ENCODE measurements around the gene PDAP1. TPM values are rescaled to one million over a fixed set of nuclear protein-coding genes. Genes with fewer than 3 reads are reported as not detected.
A peak's percentile ranks its signal among the peaks of the same experiment; 100 is the strongest.
"Not testable (repeated sequence)": the region's sequence is repeated elsewhere in the genome, so short reads cannot be mapped to it uniquely, and the experiment has no call there.

PDAP1 gene
- total RNA-seq, 1 donor from 2014 or later = 14.3 TPM

DNA sequence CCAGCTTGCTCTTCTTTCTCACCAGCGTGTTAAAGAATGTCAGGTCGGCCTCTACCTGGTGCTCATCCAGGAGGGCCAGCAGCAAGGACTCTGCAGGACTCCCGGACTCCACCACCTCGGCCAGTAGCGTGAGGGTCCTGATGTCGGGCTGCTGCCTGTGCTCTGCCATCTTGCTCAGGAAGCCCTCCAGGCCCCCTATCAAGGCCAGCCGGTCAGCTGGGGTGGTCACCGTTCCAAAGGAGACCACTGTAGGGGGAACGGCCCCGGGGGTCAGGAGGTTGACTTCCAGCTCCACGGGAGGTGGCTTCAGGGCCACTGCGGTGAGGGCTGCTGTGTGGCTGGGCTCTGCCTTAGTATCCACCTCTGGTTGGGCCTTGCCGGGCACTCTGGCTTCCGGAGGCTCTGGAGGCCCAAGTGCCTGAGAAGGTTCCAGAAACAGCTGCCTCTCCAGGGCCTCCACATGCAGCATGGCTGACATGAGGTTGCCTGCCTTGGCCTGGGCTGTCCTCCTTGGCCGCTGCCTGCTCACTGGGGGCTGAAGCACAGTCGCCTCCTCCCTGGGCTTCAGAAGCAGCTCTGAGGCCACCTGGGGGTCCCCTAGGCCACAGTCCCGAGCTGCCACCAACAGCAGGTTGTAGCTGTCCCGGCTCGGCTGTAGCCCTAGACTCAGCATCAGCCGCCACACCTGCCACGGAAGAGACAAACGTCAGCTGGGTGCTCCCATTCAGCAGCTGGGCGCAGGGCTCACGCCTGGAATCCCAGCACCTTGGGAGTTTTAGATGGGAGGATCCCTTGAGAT, 16.7 kb upstream of the PDAP1 start:
- DNase-seq = no peak

DNA sequence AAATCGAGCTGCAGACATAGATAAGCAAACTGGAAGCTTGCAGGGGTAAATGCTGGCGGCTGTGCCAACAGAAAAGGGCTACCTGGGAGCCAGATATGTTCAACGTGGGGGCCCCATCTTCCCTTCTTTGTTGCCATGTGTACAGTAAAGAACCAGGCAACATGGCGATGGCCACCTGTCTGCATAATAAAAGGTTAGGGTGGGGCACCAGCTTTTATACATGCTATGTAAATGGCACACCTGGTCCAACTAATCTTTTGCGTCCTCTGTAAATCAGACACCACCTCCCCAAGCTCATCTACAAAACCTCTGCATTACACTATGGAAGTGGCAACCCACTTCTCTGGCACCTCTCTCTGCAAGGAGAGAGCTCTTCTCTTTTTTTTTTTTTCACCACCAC, 14.2 kb upstream of the PDAP1 start:
- DNase-seq = no peak

DNA sequence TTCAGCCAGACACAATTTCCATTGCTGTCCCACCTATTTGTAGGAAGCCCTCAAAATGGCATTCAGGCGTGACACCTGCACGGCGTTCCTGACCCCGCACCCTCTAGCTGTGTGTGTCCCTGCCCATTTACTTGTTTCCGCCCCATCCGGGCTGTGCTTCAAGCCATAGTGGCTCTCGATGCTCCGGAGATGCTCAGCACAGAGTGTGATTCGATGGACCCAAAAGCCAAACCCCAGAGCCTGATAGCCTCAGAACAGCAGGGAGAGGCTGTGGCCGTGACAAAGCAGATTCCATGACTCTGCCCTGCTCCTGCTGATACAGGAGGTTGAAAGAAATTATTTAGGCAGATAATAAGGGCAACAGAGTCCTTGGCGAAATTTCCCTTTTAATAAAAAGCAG, 13.8 kb upstream of the PDAP1 start:
- DNase-seq = no peak

DNA sequence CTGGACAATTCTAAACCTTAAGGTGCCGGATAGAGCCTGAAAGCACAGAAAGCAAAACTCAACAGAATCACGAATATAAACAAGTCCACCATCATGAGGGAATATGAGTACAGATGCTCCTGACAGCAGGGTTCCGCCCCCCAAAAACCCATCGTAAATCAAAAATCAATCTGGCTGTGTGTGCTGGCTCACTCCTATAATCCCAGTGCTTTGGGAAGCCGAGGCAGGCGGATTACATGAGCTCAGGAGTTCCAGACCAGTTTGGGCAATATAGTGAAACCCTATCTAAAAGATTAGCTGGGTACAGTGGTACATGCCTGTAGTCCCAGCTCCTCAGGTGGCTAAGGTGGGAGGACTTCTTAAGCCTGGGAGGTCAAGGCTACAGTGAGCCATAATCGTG, 12.6 kb upstream of the PDAP1 start:
- no peak for DNase-seq

DNA sequence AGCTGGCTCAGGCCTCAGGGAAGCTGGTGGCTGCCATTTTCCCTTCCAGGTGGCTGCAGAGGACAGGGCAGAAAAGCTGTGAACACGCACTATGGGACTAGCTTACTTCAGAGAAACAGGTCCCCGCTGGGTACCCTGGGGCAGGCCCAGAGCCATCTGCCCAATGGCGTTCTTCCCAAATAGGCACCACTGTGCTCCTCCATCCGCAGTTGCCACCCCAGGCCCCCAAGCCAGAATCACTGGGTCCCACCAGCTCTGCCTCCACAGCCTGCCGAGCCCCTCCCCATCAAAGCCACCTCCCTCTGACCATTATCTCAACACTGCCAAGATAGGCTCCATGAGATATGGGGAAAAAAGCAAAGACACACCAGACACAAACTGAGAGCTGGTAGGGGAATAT, 11.8 kb upstream of the PDAP1 start:
- no peak for DNase-seq

DNA sequence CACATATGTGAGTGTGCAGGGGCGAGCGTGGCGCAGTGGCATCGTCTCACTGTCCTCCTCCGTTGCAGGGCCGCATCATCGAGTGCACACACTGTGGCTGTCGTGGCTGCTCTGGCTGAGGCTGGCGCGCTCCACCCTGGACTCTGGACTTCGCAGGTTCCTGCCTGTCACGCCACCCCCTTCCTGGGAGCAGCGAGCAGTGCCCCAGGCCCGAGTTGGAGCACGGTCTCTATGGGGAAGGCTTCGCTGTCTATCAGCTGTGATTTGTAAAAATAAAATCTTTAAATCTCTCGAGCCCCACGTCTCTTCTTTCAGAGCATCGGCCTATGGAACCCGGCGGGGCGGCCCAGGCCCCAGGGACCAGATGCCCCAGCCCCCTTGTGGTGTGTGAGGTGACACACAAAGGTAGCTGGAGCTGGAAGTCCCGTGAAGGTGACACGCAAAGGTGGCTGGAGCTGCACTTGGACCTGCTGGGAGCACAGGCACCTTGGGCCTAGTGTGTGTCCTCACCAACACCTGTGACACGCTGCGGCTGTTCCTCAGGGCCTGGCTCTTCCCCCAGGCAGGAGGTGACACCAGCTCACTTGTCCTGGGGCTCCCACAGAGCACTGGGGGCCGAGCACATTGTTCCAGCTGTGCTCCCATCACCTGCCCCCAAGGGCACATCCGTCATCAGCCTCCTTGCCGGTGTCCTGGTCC, 11.1 kb upstream of the PDAP1 start:
- DNase-seq = no peak

DNA sequence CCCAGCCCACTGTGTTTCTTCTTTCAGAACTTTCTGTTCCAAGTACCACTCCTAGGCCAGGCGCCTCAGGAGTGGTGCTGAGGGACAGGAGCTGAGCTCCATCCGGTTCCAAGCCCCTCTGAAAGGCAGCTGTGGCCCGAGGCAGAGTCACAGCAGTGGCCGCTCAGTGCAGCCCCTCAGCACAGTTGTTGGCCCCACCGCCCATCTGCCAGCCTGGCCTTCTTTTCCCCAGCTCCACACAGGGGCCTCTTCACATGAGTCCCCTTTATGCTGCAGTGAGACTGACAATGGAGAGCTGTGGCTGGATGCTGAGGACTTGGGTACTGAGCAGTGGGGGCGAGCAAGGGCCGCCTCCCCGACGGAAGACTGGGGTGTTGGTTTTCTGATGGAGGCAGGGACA, 9.9 kb upstream of the PDAP1 start:
- no peak for DNase-seq

DNA sequence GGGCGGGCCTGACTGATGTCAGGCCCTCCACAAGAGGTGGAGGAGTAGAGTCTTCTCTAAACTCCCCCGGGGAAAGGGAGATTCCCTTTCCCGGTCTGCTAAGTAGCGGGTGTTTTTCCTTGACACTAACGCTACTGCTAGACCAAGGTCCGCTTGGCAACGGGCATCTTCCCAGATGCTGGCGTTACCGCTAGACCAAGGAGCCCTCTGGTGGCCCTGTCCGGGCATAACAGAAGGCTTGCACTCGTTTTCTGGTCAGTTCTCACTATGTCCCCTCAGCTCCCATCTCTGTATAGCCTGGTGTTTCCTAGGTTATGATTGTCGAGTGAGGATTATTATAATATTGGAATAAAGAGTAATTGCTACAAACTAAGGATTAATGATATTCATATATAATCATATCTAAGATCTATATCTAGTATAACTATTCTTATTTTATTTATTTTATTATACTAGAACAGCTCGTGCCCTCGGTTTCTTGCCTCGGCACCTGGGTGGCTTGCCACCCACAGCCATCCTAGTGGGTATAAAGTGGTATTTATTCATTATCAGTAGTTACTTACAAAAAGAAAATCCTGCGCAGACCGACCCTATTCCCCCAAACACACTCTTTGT, 7.2 kb upstream of the PDAP1 start:
- not testable (repeated sequence) for DNase-seq

DNA sequence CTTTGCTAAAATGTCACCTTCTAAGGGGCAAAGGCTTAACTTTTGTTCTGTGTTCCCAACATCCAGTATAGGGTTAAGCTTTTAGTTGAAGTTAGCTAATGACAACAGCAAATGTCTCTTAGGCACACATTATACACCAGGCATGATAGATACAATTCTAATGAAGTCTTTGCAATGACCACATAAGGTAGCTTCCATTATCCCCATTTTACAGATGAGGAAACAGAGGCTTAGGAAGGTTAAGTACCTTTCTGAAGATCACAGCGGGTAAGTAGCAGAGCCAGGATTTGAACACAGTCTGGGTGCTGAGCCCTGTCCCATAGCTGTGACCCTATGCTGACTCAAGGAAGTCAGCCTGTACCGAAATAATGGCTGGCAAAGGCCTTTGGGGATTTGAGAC, 2.2 kb upstream of the PDAP1 start:
- DNase-seq = no peak

DNA sequence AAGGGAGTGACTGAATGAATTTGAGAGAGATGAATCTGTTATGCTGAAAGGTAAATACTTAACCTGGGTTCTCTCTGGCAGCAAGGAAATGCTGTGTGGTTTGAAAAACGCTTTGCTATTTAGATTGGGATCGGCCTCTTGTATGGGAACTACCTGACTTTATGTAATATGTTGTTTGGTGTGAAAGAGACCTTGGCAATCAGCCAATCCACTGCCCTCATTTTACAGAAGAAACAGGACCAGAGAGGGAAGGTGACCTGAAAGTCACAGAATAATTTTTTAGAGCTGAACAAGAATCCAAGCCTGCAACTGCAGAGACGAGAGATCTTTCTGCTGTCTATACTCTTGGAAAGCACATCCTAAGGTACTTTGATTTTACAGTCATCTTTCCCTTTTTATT, 1.4 kb upstream of the PDAP1 start:
- no peak for DNase-seq

DNA sequence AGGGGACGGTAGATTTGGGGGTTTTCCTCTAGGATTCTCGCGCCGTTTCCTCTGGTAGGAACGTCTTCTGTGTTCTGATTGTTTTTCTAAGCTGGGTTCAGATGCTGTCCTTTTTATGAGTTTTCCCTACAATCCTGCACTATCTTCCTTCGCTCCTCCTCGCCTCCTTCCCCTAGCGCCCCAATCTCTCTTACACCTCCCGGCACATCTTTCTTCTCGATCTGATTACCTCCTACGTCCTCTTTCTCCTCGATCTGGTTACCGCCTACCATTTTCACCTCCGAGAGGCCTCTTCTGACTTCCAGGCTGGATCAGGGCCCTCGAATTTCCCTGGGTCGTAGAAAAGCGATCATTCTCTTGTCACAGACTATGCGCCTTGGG, 785 bp upstream of the PDAP1 start:
- peak; percentile 30 for DNase-seq

DNA sequence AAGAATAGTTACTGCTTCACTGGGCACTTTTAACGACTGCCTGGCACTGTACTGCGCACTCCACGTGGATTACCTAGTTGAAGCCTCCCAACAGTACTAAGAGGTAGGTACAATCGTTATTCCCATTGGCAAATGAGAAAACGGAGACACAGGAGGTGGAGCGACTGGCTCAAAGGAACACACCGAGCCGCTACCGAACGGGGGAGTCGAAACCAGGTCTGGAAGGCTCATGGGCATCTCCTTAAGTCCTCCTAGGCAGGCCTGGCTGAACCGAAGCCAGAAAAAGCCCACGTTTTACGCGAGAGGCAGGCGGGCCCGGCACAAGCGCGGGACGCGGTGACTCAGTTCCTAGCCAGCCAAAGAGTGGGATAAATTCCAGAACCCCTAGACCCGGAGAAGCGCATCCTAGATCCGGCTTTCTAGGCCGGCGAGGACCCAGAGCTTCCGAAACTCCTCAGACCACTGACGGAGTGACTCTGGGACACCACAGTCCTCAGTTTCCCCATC, 472 bp downstream of the PDAP1 start:
- no peak for DNase-seq

DNA sequence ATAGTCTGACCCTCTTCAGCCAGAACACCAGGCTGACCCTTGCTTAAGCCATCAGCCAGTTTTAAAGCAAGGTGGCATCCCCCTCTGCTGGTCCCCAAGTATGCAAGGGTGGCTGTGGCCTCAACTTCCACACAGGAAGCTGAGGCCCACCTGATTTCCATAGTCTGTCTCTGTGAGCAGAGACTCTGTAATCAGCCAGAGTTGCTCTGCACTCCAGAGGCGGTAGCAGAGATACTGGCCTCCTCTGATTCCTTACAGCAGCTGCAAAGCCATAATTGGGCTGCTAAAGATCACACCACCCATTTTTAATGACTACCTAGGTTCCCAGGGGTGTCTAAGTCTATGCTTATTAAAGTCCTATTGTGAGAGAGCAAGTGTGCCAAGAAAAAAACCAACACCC, 1.8 kb downstream of the PDAP1 start:
- DNase-seq = no peak

DNA sequence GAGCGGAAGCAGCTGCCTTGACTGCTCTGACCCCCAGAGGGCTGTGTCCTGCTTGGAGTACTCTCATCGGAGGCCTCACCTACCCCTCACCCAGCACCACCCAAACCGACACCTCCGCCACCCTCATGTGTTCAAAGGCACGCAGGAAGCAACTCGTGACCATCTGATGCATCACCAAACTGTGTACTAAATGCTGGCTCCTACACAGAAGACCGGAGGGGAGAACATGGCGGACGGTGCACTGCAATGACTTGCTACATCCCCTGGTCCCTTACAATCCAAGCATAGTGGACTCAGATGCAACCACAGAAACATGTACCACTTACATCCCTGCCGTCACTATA, 3.4 kb downstream of the PDAP1 start:
- DNase-seq = no peak

DNA sequence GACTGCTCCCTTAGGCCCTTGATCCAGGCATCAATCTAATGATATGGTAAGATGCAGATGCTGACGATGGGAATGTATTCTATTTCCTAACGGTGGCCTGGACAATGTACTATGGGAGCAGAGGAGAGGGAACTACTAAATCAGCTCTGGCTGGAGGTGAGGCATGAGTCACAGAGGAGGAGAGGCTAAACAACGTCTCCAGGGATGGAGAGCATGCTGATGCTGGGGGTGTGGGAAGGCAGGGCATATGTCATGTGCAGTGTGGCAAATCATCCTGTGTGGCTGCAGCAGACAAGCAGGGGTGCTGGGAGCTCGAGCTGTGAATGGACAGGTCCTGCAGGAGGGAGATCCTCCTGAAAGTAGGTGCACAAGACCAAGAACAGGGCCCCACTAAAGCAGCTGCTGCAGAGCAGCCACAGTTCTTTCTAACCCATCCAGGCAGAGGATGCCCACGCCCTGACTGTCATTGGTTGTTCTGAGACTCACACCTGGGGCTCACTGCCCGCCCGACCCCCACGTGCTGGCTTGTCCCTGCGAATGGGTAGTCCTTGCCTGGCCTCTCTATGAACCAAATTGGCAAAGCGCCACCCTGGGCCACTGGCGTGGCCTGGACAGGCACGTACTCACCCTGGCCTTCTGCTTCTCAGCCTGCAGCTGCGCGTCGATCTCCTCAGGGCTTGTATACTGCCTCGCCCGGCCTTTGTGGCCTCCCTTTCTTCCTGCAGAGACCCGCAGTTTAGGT, 4.0 kb downstream of the PDAP1 start:
- no peak for DNase-seq

DNA sequence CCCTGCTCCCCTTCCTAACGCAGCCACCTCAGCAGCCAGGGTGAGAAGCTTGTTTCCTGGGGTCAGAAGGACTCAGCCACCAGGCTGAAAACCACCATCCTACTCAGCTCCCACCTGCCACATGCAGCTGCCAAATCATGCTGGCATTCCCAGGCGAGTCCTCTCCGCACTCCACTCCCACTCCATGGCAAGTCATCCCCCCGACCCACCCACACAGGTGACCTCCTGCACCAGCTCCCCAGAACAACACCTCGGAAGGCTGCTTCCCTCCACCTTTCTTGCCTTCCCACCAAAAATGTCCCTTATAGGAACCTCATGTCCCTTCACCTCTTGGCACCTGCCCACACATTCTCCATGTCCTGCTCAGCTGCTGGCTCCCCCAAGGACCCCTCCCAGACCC, 4.6 kb downstream of the PDAP1 start:
- DNase-seq = no peak

DNA sequence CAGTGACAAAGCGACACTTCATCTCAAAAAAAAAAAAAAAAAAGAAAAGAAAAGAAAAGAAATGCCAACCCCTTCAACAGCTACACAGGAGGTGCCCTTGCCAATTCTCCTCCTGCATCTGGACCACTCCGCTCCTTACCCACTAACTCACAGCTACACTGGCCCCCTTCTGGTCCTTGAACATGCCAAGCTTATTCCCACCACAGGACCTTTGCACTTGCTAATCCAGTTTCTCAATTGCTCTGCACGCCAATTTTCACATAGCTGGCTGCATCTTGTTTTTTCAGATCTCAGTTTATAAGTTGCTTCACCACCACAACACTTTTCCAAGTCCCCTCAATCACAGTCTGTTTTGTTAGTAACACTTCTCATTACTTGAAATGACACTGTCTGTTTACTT, 5.5 kb downstream of the PDAP1 start:
- no peak for DNase-seq

DNA sequence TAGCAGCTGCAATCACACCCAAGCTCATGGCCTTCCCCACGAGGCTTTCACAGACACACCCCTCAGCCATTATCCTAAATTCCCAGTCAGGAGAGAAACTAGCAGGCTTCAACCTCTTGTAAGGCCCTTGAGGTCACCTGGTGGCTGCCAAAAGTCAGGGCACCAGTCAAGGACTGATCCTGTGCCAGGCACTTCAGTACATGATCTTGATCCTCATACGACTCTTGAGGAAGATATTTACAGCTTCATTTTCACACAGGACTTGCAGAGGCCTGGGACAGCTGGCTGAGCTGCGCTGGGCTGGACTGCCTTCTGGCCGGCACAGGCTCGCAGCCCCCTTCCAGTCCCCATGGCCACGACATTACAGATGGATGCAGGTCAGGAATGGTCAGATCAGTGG, 8.8 kb downstream of the PDAP1 start:
- no peak for DNase-seq

DNA sequence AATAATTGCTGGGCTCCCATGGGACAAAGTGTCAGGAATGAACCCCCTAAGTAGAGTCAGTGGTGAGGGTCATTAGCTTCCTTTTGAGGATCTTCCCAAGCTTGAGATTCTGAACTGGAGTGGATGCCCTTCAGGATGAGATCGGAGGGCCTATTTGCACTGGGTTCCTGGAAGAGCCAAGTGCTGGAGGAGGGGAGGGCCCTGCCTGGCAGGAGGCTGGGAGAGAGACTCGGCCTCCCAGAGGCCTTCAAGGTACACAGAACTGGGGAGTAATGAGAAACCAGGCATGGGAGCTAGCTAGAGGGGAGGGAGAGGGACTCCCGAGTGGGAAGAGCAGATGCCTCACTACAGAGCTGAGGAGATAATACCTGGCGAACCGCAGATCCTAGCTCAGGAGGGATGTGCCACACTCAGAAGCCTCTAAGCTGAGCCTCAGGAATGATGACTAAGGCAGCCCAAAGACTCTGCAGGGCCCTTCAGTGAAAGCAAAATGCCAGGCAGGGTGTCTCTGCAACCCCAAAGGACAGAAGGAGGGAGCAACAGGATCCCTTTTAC, 9.4 kb downstream of the PDAP1 start:
- DNase-seq = no peak

DNA sequence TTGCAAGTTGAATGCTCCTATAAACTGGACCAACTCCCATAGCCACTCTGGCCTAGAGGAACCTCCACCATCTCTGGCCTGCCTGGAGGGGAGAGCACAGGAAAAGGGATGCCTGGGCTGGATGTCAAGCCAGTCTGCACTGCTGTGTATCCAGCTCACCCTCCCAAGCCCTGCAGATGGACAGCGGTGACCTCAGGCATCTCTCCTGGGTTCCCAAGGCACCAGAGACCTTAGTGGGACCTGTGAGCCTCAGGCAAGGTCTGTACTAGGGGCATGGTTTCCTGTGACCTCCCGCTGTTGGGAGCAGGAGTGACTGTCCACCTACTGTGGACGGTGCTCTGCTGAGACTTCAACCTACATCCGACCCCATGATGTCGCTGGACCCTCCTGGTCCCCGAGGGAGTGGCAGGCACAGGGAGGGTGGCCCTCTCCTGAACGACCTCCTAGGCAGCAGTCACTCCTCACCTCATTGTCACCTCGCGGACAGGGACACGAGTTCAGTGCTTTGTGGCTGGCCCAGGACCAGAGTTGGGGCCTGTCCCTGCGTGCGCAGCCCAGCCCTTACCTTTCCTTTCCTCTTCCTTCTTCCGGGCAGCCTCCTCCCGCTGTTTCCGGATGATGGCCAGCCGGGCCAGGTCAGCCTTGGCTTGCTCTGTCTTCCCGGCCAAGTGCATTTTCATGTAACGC, 11.0 kb downstream of the PDAP1 start:
- no peak for DNase-seq

DNA sequence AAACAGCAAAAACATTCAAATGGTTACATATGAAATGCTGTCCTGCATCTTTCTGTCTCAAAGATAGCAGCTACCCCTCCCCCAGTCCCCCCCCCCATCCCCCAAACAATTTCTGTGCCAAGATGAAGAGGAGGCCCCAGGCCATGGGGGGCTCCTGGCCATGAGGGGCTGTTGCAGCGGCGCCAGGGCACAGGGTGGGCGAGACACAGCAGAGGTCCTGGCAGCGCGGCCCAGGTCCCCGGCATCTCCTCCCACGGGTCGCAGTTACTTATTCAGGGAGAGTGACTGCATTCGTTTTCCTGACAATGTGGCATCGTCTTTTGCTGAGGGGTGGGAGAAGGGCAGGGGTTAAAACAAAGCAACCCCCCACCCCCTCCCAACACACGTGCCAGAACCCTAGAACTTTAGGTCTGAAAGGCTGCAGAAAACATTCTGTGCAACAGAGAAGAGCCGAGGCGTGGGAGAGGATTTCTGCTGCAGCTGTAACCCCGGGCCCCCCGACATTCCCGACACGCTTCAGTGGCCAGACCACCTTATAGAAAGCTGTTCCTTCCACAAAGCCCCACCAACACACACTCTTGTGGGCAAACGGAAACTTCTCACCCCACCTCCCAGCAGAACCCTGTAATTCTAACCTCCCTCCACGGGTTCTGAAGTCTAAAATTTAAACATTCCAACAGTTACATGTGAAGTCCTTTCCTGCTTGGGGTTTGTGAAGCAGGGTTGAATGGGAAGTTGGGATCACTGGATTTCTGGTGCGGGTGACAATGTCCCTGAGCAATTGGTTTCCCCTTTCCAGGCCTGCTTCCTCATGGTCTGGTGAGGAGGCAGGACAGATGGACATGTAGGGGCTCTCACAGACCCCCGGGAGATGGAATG, 11.7 kb downstream of the PDAP1 start:
- no peak for DNase-seq
